ENCODE results near the gene RGMA.

RGMA gene

GRCh38 chr15:93088981-93089726 lies at the start of gene RGMA:
TSS of gene RGMA (minus strand) at chr15:93089211. CDS start at chr15:93088932, 279 bp downstream.
- DNase-seq: no peak

- no peak for DNase-seq
These were observed 47.6 kb upstream of the RGMA start for GRCh38 chr15:93136606-93137005.

DNA sequence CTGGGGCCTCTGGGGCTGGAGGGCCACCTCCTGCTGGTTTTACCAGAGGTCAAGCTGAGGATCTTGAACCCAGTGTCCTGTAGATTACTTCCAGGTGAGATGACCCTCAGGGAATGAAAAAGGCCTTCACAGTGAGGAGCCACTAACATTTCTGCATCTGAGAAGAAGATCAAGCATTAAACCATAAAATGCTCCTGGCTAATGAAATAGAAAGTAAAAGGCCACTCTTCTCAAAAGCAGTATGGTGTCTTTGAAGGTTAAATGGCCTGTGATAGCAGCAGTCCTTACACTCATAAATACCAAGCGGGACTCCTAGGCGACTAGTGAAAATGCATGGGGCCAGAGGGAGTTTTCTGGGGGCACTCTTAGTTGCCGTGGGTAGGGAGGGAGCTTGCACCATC lies 47.0 kb upstream of the RGMA start:
- DNase-seq: no peak

GRCh38 chr15:93135459-93135858 lies 46.4 kb upstream of the RGMA start:
- no peak for DNase-seq

- no peak for DNase-seq
These were observed 42.6 kb upstream of the RGMA start for GRCh38 chr15:93131485-93132095.

GRCh38 chr15:93129702-93130488 lies 40.9 kb upstream of the RGMA start:
- no peak for DNase-seq

DNA sequence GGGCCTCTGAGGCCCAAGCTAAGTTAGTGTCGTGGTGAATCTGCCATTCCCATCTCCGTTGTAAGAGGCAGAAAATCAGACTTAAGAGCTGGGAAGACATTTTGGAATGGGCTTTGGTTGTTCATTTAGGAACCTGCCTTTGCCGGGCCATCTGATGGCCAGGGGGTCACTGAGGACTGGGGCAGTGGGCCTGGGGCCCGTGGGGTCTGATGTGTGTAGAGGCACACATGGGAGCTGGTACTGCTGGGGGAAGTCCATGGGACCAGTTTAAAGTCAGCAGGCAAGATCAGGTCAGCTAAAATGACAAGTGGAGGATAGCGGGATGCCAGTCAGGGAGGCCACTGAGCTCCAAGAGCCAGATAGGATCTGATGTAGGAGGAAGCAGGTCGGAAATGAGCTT lies 38.3 kb upstream of the RGMA start:
- no peak for DNase-seq

DNA sequence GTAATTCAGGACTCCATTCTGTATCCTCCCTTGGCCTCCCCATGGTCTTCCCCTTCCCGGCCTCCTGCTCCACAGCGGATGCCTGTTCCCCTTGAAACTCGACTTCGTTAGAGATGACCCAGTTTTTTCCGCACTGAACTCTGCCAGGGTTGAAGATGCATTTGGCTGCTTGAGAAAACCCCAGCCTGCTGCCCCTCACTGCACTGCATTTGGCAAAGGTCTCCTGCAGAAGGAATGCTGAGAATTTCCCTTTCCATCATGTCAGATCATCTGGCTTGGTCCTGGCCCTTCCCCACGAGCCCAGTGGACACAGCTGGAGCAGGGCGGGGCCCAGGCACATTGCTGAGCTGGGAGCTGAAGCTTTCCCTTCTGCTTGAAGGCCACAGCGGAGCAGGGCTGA lies 37.6 kb upstream of the RGMA start:
- DNase-seq: no peak

- DNase-seq: no peak
These were observed 37.1 kb upstream of the RGMA start for GRCh38 chr15:93126148-93126547.

- DNase-seq: no peak
These were observed 35.1 kb upstream of the RGMA start for GRCh38 chr15:93124126-93124525.

DNA sequence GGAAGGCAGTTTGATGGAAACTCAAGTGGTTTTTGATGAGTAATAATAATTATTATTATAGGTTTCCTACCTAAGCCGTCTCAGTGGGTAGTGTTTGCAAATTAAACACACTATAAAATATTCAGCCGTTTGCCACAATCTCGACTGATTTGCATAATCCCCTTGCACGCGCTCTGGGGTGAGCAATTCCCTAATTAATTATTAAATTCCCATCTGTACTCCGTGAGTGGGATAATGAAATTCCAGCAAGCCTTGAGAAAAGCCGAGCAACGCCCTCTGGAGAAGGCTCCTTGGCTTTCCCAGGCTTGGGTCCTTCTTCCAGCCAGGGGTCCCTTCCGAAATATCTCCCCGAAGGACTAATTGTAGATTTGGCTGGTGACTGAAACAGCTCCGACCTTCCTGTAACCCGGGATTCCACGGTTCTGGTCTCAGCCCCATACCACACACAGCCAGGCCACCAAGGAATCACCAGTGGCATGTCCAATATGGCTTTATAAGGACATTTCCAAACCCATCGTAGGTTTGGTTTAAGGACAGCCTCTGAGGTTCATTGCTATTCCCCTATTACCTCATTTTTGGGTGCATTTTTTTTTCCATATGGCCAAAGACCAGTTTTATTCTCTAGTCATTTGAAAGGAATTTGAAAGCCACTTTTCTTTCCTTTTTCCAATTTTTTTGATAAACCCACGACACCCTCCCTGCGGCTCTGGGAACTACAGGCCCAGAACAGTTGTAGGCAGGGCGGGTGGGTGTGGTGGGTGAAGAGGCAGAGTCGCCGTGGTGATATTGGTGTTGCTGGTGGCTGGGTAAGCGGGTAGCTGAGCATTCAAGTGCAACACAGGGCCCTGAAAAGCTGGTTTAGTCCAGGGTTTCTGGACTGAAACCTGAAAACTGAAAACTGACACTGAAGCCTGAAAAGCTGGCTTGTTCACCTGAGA lies 33.2 kb upstream of the RGMA start:
- DNase-seq: no peak

GRCh38 chr15:93121107-93121506 lies 32.1 kb upstream of the RGMA start:
- DNase-seq: no peak

GRCh38 chr15:93118904-93119303 lies 29.9 kb upstream of the RGMA start:
- DNase-seq: no peak

- DNase-seq: no peak
These were observed 22.4 kb upstream of the RGMA start for GRCh38 chr15:93111451-93111850.

GRCh38 chr15:93110502-93111040 lies 21.6 kb upstream of the RGMA start:
- DNase-seq: no peak

DNA sequence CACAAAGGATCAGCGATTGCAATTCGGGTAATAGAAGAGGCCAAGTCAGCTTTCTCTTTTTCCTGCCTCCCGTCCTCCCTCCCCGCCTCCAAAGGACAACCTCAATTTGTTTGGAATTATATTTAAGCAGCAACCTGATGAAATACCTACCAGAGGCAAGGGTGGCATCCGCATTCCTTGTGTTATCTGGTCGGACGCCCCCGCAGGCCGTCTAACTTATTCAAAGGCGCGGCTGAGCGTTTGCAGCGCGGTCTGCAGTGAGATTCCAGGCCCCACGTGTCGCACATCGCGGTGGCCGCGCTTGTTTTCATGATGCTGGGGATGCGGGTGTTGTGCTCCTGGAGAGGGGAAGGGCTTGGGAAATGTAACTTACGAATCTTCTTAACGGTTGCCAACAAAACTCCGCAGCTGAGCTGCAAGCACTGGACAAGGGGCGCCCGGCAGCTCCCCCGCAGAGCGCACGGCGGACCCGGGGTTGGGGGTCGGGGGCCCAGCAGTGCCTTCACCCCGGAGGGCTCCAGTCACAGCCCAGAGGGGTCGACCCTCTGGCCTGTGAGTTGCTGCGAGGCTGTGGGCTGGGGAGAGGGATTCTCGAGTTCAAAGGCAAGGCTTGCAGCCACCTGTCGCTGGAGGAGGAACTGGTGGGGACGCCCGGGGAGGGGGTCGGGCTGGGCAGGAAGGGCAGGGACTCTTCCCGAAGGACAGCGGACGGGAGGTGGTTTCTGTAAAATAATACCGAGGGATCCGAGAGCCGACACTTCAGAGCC lies 20.5 kb upstream of the RGMA start:
- DNase-seq: no peak

DNA sequence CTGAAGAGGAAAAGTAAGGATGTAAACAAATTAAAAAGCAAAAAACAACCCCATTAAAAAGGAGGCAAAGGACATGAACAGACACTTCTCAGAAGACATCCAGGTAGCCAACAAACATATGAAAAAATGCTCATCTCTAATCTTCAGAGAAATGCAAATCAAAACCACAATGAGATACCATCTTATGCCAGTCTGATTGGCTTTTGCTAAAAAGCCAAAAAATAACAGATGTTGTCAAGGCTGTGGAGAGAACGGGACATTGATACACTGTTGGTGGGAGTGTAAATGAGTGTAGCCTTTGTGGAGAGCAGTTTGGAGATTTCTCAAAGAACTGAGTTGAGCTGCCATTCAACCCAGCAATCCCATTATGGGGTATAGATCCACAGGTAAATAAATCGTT lies 18.6 kb upstream of the RGMA start:
- no peak for DNase-seq

- DNase-seq: no peak
These were observed 16.5 kb upstream of the RGMA start for GRCh38 chr15:93105485-93105884.

- no peak for DNase-seq
These were observed 14.8 kb upstream of the RGMA start for GRCh38 chr15:93103823-93104222.

GRCh38 chr15:93102211-93102610 lies 13.2 kb upstream of the RGMA start:
- DNase-seq: no peak

DNA sequence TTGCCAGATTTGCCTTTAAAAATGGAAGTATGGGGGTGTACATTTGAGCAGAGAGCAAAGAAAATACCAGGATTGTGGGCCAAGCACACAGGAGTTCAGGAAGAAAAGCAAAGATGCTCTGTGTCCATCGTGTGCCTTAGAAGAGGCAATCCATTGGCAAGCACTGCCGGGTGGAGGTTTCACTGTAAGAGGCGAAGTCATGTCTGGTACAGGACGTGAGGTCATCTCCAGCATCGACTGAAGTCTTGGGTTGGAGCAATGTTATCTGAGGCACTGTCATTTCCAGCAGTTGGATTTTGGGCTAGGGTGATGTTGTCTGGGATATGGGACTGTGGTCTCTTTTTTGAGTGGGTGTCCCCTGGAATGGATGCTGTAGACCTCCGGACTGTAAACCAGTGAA lies 4.8 kb upstream of the RGMA start:
- no peak for DNase-seq

DNA sequence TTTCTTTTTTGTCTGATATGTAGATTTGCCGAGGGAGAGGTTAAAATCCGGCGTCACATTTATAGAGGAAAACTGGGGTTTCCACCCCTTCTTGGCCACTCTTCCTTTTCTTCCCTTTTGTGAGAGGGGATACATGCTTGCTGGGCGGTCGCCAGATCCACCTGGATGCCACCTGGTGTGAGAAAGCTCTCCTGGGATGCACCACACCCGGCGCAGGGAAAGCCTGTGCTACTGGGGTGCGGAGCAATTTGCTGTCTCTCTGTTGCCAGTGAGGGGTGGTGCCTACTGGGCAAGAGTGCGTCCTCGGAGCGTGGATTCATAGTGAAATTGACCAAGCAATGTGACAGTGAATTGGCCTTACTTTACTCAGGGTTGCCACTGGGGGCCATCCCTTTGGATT lies 2.5 kb upstream of the RGMA start:
- DNase-seq: no peak
